ENCODE measurements around the gene COX8A.

- TF ChIP-seq, protein P1, sequence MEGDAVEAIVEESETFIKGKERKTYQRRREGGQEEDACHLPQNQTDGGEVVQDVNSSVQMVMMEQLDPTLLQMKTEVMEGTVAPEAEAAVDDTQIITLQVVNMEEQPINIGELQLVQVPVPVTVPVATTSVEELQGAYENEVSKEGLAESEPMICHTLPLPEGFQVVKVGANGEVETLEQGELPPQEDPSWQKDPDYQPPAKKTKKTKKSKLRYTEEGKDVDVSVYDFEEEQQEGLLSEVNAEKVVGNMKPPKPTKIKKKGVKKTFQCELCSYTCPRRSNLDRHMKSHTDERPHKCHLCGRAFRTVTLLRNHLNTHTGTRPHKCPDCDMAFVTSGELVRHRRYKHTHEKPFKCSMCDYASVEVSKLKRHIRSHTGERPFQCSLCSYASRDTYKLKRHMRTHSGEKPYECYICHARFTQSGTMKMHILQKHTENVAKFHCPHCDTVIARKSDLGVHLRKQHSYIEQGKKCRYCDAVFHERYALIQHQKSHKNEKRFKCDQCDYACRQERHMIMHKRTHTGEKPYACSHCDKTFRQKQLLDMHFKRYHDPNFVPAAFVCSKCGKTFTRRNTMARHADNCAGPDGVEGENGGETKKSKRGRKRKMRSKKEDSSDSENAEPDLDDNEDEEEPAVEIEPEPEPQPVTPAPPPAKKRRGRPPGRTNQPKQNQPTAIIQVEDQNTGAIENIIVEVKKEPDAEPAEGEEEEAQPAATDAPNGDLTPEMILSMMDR (IDR thresholded peaks at IDR 0.05): no peak
- TF ChIP-seq POLR2A (IDR thresholded peaks at IDR 0.05; ENCODE audit: low read length): peak; percentile 74
- no peak for TF ChIP-seq RARB (CRISPR knock-in tag; IDR thresholded peaks at IDR 0.05)
- TF ChIP-seq EHMT2 (IDR thresholded peaks at IDR 0.05; ENCODE audit: low read depth): no peak
- no peak for TF ChIP-seq SMC3 (IDR thresholded peaks at IDR 0.05)
- no peak for TF ChIP-seq KDM5A (IDR thresholded peaks at IDR 0.05)
- peak; percentile 88; the same call in 1 of the 2 replicates for TF ChIP-seq MAZ (IDR thresholded peaks at IDR 0.05; ENCODE audit: borderline replicate concordance, low read depth, low read length)
- TF ChIP-seq ZFP36 (IDR thresholded peaks at IDR 0.05; ENCODE audit: borderline replicate concordance, partially characterized antibody): no peak
- TF ChIP-seq EP300 (IDR thresholded peaks at IDR 0.05): no peak
- no peak for TF ChIP-seq ZNF302 (CRISPR knock-in tag; IDR thresholded peaks at IDR 0.05)
Measured at GRCh38 chr11:63974259-63975143, at the start of gene COX8A.
